SK-N-SH treated with all-trans-retinoic acid at 6 μM for 48 hours (cell line): ENCODE measurements around the gene SLC25A28.

Experiments used
- ARNTL ChIP-seq: fragments of 450-650 bp; formaldehyde crosslinking; IDR thresholded peaks from 2 replicates; pipeline ENCODE4 v1.5.0; 2020; ENCODE audit warnings: low read depth, mild to moderate bottlenecking, moderate library complexity, borderline replicate concordance
- CREB5 ChIP-seq: fragments of 250-450 bp; sonication (Bioruptor Pico); IDR thresholded peaks from 2 replicates; pipeline ENCODE4 v1.5.1; 2020; ENCODE audit warnings: low read depth, mild to moderate bottlenecking, moderate library complexity
- CSDC2 ChIP-seq: fragments of 250-450 bp; sonication (Bioruptor Pico); IDR thresholded peaks from 2 replicates; pipeline ENCODE4 v1.5.0; 2020; ENCODE audit warnings: mild to moderate bottlenecking, moderate library complexity
- ESRRG ChIP-seq: fragments of 250-450 bp; sonication (Bioruptor Pico); IDR thresholded peaks from 2 replicates; pipeline ENCODE4 v1.6.1; 2021; ENCODE audit warnings: mild to moderate bottlenecking
- PATZ1 ChIP-seq: fragments of 250-450 bp; sonication (Bioruptor Pico); IDR thresholded peaks from 2 replicates; pipeline ENCODE4 v1.8.0; 2020; ENCODE audit warnings: mild to moderate bottlenecking, moderate library complexity, borderline replicate concordance
- PPARA ChIP-seq: fragments of 250-450 bp; sonication (Bioruptor Pico); IDR thresholded peaks from 2 replicates; pipeline ENCODE4 v1.5.0; 2020; ENCODE audit warnings: mild to moderate bottlenecking, borderline replicate concordance
- RARB ChIP-seq: fragments of 250-450 bp; sonication (Bioruptor Pico); IDR thresholded peaks from 2 replicates; pipeline ENCODE4 v1.8.0; 2021; ENCODE audit warnings: mild to moderate bottlenecking, moderate library complexity
- TCF4 ChIP-seq: fragments of 250-450 bp; sonication (Bioruptor Pico); IDR thresholded peaks from 2 replicates; pipeline ENCODE4 v1.8.0; 2021; ENCODE audit warnings: mild to moderate bottlenecking, moderate library complexity, borderline replicate concordance
- TOX ChIP-seq: fragments of 250-450 bp; sonication (Bioruptor Pico); IDR thresholded peaks from 2 replicates; pipeline ENCODE4 v1.8.0; 2021; ENCODE audit warnings: mild to moderate bottlenecking, moderate library complexity, borderline replicate concordance
- TSHZ2 ChIP-seq: fragments of 250-450 bp; sonication (Bioruptor Pico); IDR thresholded peaks from 2 replicates; pipeline ENCODE4 v1.5.0; 2020; ENCODE audit warnings: mild to moderate bottlenecking, moderate library complexity
- ZFP3 ChIP-seq: fragments of 250-450 bp; sonication (Bioruptor Pico); IDR thresholded peaks from 2 replicates; pipeline ENCODE4 v1.5.0; 2020; ENCODE audit warnings: mild to moderate bottlenecking, moderate library complexity
- ZFP30 ChIP-seq: fragments of 450-650 bp; formaldehyde crosslinking; IDR thresholded peaks from 2 replicates; pipeline ENCODE4 v1.5.0; 2022; ENCODE audit warnings: mild to moderate bottlenecking, moderate library complexity
- ZNF70 ChIP-seq: fragments of 450-650 bp; formaldehyde crosslinking; IDR thresholded peaks from 2 replicates; pipeline ENCODE4 v1.5.0; 2020; ENCODE audit warnings: mild to moderate bottlenecking, moderate library complexity

GRCh38 chr10:99621454-99622251 lies 1.4 kb upstream of the SLC25A28 start:
- TF ChIP-seq PPARA (CRISPR knock-in tag) (no peak), ZFP3 (CRISPR knock-in tag) (0 out of 2 replicates have a peak, but pooled peaks have one; percentile 31), ESRRG (CRISPR knock-in tag) (no peak), RARB (no peak), ZFP30 (no peak), PATZ1 (no peak), TOX (CRISPR knock-in tag) (no peak), ARNTL (CRISPR knock-in tag) (no peak), CREB5 (no peak), TSHZ2 (CRISPR knock-in tag) (peak; percentile 41; the same call in 1 of the 2 replicates), TCF4 (no peak), CSDC2 (CRISPR knock-in tag) (no peak), ZNF70 (CRISPR knock-in tag) (no peak)
